Transverse colon (tissue), 4 donors: ENCODE results near the gene KCNN2. TPM values are rescaled to one million over a fixed set of nuclear protein-coding genes. Genes with fewer than 3 reads are reported as not detected.

Experiments
- DNase-seq: peaks from one replicate; pipeline ENCODE4 v3.0.0-alpha.2; 2019
- H3K27ac ChIP-seq, 4 donors: fragments of 200-600 bp; sonication (generic); 2 replicates each; pipeline ENCODE4 v1.5.1; 2016 to 2018; ENCODE audit warnings: inconsistent platforms in 4 of 4
- H3K27me3 ChIP-seq: fragments of 200-600 bp; sonication (generic); 2 replicates; pipeline ENCODE4 v1.5.1; 2017; ENCODE audit warnings: inconsistent platforms
- H3K36me3 ChIP-seq, 4 donors: fragments of 200-600 bp; sonication (generic); 2 replicates each; pipeline ENCODE4 v1.5.1; 2017 to 2019; ENCODE audit warnings: inconsistent platforms in 4 of 4
- H3K4me1 ChIP-seq, 4 donors: fragments of 200-600 bp; sonication (generic); 2 replicates each; pipeline ENCODE4 v1.5.1; 2017 to 2020; ENCODE audit warnings: inconsistent platforms in 4 of 4
- H3K4me3 ChIP-seq, 4 donors: fragments of 200-600 bp; sonication (generic); 1 replicate in 1 of 4; 2 replicates in 3 of 4; pipeline versions ENCODE4 v1.5.1 to v1.6.1; 2017 to 2019; ENCODE audit warnings: inconsistent platforms in 4 of 4
- H3K9me3 ChIP-seq, 2 donors: fragments of 200-600 bp; sonication (generic); 2 replicates each; pipeline ENCODE4 v1.5.1; 2017 to 2019; ENCODE audit warnings: inconsistent platforms in 2 of 2
- CTCF ChIP-seq, 5 experiments: fragments of 200-600 bp in 3 of 5; fragments of 450-650 bp in 2 of 5; sonication (generic) in 3 of 5; IDR thresholded peaks; 1 replicate in 2 of 5; 2 replicates in 3 of 5; pipeline ENCODE4 v1.5.1; 2016 to 2017; ENCODE audit warnings: antibody characterized with exemption in 5 of 5, inconsistent platforms in 3 of 5, mild to moderate bottlenecking in 2 of 5, moderate library complexity in 1 of 5
- EP300 ChIP-seq: sonication (generic); formaldehyde crosslinking; IDR thresholded peaks from one replicate; pipeline ENCODE4 v1.6.1; 2017; ENCODE audit warnings: antibody characterized with exemption, low read depth
- POLR2A ChIP-seq: fragments of 450-650 bp; IDR thresholded peaks from one replicate; pipeline ENCODE4 v1.6.1; 2016; ENCODE audit warnings: antibody characterized with exemption, mild to moderate bottlenecking, moderate library complexity
- POLR2AphosphoS5 ChIP-seq, 3 donors: sonication (generic); formaldehyde crosslinking; IDR thresholded peaks; one replicate each; pipeline ENCODE4 v1.6.1; 2016; ENCODE audit warnings: antibody characterized with exemption in 3 of 3
- WGBS, 2 donors: methylation state at CpG; one replicate each; pipeline ENCODE4 v1.1.5; 2018; ENCODE audit warnings: low coverage in 1 of 2; 5-methylcytosine and 5-hydroxymethylcytosine counted together
- in situ Hi-C, 4 donors: fragments of 200-750 bp; cut with MboI; loops; one replicate each; pipeline versions ENCODE4 v1.15.0 to v1.15.1; 2017; ENCODE audit warnings: low sequenced_read_pairs in 3 of 4, low pct_ligation_motif_present in 1 of 4, low pct_unique_long_range_greater_than_20kb in 1 of 4
- intact Hi-C: fragments of 100-400 bp; cut with DNase I; formaldehyde crosslinking; loops from one replicate; pipeline ENCODE4 v1.15.1; 2023; ENCODE audit warnings: low total_unique reads
- total RNA-seq, 4 donors: library from RNA; depleted of rRNA; stranded (reverse); fragments of >200 nt; gene quantifications; one replicate each; pipeline ENCODE4 v1.1.0, GENCODE V29; 2016

KCNN2 gene
- total RNA-seq, 4 donors from 2014 or later: 0.16 to 5.8 (median 0.58) TPM

- in situ Hi-C loops: no loop called here
- Histone ChIP-seq H3K9me3 (no peaks in the 10 kb centered on the region), H3K4me1 (peaks cover 0 to 6% (median 1%) of the 10 kb centered on the region in 4 donors), H3K36me3 (no peaks in the 10 kb centered on the region), H3K27me3 (no peaks in the 10 kb centered on the region), H3K27ac (no peak overlapping the region), H3K4me3 (no peak overlapping the region)
- 75 to 80% methylated on average over 1 to 3 of the region's 3 CpGs for WGBS, 2 donors
- intact Hi-C loops: no loop called here
- DNase-seq: no peak
- TF ChIP-seq POLR2AphosphoS5 (IDR thresholded peaks at IDR 0.05): no peak
These were observed 49.6 kb downstream of the KCNN2 start for GRCh38 chr5:114411380-114411931.

GRCh38 chr5:114412510-114413171 lies 50.8 kb downstream of the KCNN2 start:
- intact Hi-C loops: no loop called here
- no peak overlapping the region for H3K27ac ChIP-seq
- H3K9me3 ChIP-seq: no peaks in the 10 kb centered on the region
- no peaks in the 10 kb centered on the region for H3K27me3 ChIP-seq
- TF ChIP-seq POLR2AphosphoS5 (IDR thresholded peaks at IDR 0.05): no peak
- no peak for TF ChIP-seq CTCF (IDR thresholded peaks at IDR 0.05)
- TF ChIP-seq POLR2A: no peak
- TF ChIP-seq EP300: no peak
- H3K4me1 ChIP-seq: peaks cover 0 to 6% (median 1%) of the 10 kb centered on the region in 4 donors
- in situ Hi-C loops: no loop called here
- WGBS, 2 donors: 25 to 27% methylated on average over 1 of the region's 1 CpG
- DNase-seq: no peak
- no peak overlapping the region for H3K4me3 ChIP-seq
- no peaks in the 10 kb centered on the region for H3K36me3 ChIP-seq

DNA sequence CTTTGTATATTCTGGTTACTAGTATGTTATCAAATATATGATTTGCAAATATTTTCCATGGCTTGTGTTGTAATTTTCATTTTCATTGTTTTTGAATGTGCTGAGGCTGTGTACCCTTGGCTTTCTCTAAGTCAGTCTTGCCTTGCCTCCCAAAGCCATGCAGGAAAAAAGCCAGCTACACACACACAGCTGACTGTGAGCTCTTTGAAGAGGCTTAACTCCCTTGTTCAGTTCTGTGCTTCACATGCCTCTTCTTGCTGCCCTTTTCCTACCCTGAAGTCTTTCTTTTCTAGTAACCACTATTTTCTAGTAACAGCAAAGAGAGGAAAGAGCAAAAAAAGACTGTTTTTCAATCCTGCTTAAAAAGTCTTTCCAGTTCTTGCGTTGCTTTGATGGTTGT lies 53.9 kb downstream of the KCNN2 start:
- 69 to 93% methylated on average over 1 of the region's 1 CpG for WGBS, 2 donors
- intact Hi-C loops: no loop called here
- in situ Hi-C loops: no loop called here

DNA sequence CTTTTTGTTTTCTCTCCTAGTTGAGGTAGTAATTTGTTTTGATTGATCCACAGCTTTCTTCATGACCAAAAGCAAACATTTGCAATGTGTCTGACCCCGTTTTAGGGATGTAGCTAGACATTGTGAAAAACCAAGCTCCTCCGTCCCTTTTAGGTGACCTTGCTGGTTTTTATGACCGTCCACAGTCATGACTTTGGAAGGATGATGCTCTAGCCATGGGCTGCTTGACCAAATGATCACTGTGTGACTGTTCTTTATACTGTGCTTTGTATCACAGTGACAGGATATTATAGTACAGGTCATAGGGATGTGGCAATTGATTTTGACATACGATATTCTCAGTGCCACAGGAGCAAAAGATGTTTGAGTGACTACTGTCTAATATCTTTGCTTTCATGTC lies 54.4 kb downstream of the KCNN2 start:
- no peaks in the 10 kb centered on the region for H3K9me3 ChIP-seq
- no peaks in the 10 kb centered on the region for H3K36me3 ChIP-seq
- H3K4me3 ChIP-seq: no peak overlapping the region
- intact Hi-C loops (no loop called here), in situ Hi-C loops (no loop called here)
- no peak overlapping the region for H3K27ac ChIP-seq
- TF ChIP-seq POLR2AphosphoS5 (IDR thresholded peaks at IDR 0.05) (no peak), POLR2A (no peak), CTCF (IDR thresholded peaks at IDR 0.05) (no peak), EP300 (no peak)
- WGBS, 2 donors: 82 to 86% methylated on average over 4 of the region's 4 CpGs
- peaks cover 0 to 6% (median 1%) of the 10 kb centered on the region in 4 donors for H3K4me1 ChIP-seq
- no peak for DNase-seq
- H3K27me3 ChIP-seq: no peaks in the 10 kb centered on the region

More for the DNA sequence above, 53.9 kb downstream of the KCNN2 start:
- H3K27ac ChIP-seq: no peak overlapping the region
- no peaks in the 10 kb centered on the region for H3K27me3 ChIP-seq
- H3K4me1 ChIP-seq: peaks cover 0 to 6% (median 1%) of the 10 kb centered on the region in 4 donors
- DNase-seq: no peak
- no peaks in the 10 kb centered on the region for H3K36me3 ChIP-seq
- TF ChIP-seq POLR2A: no peak
- TF ChIP-seq CTCF (IDR thresholded peaks at IDR 0.05): no peak
- no peak for TF ChIP-seq POLR2AphosphoS5 (IDR thresholded peaks at IDR 0.05)
- TF ChIP-seq EP300: no peak
- H3K9me3 ChIP-seq: no peaks in the 10 kb centered on the region
- H3K4me3 ChIP-seq: no peak overlapping the region
